Measurements from ENCODE around the gene TXLNB. TPM values are rescaled to one million over a fixed set of nuclear protein-coding genes. Genes with fewer than 3 reads are reported as not detected.

TXLNB gene
- total and polyA plus RNA-seq, 2 of the 13 experiments (the other 11 are each of a cell fraction or from before 2014, with no cell fraction given): not detected

DNA sequence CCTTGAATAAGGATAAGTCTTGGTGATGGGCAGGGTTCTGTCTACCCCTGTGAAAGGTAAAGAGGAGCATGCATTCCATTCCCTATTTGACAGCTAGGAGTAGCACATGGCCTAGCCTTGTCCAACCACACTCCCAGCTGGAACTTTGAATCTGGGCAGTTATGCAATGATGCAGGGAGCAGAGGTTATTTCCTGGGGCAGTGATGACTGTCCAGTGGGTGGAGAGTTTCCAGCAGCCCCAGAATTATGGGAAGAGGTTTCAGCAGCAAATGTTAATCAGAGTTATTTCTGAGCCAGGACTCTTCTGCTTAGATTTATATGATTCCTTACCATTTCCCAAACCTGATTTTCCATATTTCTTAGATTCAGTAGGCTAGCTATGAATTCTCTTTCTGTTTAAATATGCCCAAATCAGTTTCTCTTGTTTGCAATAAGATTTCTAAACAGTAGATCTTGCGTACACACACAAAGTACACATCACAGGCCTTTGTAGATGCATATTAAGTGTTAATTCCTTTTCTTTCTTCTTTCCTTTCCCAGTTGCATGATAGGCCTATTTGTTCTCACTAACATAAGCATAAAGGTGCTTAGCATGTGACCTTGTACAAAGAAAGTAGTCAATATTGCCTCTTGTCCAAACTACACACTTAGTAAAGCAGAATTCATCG is 17.3 kb upstream of the TXLNB start (continued):
- TF ChIP-seq, protein P1, sequence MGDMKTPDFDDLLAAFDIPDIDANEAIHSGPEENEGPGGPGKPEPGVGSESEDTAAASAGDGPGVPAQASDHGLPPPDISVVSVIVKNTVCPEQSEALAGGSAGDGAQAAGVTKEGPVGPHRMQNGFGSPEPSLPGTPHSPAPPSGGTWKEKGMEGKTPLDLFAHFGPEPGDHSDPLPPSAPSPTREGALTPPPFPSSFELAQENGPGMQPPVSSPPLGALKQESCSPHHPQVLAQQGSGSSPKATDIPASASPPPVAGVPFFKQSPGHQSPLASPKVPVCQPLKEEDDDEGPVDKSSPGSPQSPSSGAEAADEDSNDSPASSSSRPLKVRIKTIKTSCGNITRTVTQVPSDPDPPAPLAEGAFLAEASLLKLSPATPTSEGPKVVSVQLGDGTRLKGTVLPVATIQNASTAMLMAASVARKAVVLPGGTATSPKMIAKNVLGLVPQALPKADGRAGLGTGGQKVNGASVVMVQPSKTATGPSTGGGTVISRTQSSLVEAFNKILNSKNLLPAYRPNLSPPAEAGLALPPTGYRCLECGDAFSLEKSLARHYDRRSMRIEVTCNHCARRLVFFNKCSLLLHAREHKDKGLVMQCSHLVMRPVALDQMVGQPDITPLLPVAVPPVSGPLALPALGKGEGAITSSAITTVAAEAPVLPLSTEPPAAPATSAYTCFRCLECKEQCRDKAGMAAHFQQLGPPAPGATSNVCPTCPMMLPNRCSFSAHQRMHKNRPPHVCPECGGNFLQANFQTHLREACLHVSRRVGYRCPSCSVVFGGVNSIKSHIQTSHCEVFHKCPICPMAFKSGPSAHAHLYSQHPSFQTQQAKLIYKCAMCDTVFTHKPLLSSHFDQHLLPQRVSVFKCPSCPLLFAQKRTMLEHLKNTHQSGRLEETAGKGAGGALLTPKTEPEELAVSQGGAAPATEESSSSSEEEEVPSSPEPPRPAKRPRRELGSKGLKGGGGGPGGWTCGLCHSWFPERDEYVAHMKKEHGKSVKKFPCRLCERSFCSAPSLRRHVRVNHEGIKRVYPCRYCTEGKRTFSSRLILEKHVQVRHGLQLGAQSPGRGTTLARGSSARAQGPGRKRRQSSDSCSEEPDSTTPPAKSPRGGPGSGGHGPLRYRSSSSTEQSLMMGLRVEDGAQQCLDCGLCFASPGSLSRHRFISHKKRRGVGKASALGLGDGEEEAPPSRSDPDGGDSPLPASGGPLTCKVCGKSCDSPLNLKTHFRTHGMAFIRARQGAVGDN (CRISPR knock-in tag; IDR thresholded peaks at IDR 0.05): no peak
- TF ChIP-seq HNF4A (CRISPR knock-in tag; IDR thresholded peaks at IDR 0.05) (peak; percentile 93), TBX2 (CRISPR knock-in tag; IDR thresholded peaks at IDR 0.05; ENCODE audit: borderline replicate concordance) (peak; percentile 76), ZNF432 (CRISPR knock-in tag; IDR thresholded peaks at IDR 0.05; ENCODE audit: borderline replicate concordance) (no peak), ZNF564 (CRISPR knock-in tag; IDR thresholded peaks at IDR 0.05) (no peak), DNMT3B (CRISPR knock-in tag; conservative IDR thresholded peaks at IDR 0.05) (no peak), ZNF747 (CRISPR knock-in tag; IDR thresholded peaks at IDR 0.05; ENCODE audit: borderline replicate concordance) (no peak), JDP2 (CRISPR knock-in tag; IDR thresholded peaks at IDR 0.05; ENCODE audit: borderline replicate concordance) (no peak), ZFY (CRISPR knock-in tag; IDR thresholded peaks at IDR 0.05) (no peak), U2AF2 (IDR thresholded peaks at IDR 0.05; ENCODE audit: low read depth, low read length) (no peak), ZNF883 (CRISPR knock-in tag; IDR thresholded peaks at IDR 0.05; ENCODE audit: not compliant biosample characterization) (no peak), MAFF (IDR thresholded peaks at IDR 0.05; ENCODE audit: low read depth, low read length) (no peak), ETV6 (CRISPR knock-in tag; conservative IDR thresholded peaks at IDR 0.05) (no peak), ZNF788 (CRISPR knock-in tag; IDR thresholded peaks at IDR 0.05; ENCODE audit: borderline replicate concordance) (no peak; the same call in 1 of the 2 replicates), ZNF264 (CRISPR knock-in tag; IDR thresholded peaks at IDR 0.05) (no peak), MLLT10 (CRISPR knock-in tag; IDR thresholded peaks at IDR 0.05) (no peak), ZNF274 (CRISPR knock-in tag; IDR thresholded peaks at IDR 0.05) (no peak), ZBTB38 (CRISPR knock-in tag; IDR thresholded peaks at IDR 0.05) (no peak), KLF11 (CRISPR knock-in tag; IDR thresholded peaks at IDR 0.05) (no peak), ZKSCAN1 (IDR thresholded peaks at IDR 0.05; ENCODE audit: low read length) (no peak), RNF2 (conservative IDR thresholded peaks at IDR 0.05; ENCODE audit: low read depth) (no peak)
- TF ChIP-seq, protein P2, sequence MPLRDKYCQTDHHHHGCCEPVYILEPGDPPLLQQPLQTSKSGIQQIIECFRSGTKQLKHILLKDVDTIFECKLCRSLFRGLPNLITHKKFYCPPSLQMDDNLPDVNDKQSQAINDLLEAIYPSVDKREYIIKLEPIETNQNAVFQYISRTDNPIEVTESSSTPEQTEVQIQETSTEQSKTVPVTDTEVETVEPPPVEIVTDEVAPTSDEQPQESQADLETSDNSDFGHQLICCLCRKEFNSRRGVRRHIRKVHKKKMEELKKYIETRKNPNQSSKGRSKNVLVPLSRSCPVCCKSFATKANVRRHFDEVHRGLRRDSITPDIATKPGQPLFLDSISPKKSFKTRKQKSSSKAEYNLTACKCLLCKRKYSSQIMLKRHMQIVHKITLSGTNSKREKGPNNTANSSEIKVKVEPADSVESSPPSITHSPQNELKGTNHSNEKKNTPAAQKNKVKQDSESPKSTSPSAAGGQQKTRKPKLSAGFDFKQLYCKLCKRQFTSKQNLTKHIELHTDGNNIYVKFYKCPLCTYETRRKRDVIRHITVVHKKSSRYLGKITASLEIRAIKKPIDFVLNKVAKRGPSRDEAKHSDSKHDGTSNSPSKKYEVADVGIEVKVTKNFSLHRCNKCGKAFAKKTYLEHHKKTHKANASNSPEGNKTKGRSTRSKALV (CRISPR knock-in tag; IDR thresholded peaks at IDR 0.05): no peak
- TF ChIP-seq, protein P3, sequence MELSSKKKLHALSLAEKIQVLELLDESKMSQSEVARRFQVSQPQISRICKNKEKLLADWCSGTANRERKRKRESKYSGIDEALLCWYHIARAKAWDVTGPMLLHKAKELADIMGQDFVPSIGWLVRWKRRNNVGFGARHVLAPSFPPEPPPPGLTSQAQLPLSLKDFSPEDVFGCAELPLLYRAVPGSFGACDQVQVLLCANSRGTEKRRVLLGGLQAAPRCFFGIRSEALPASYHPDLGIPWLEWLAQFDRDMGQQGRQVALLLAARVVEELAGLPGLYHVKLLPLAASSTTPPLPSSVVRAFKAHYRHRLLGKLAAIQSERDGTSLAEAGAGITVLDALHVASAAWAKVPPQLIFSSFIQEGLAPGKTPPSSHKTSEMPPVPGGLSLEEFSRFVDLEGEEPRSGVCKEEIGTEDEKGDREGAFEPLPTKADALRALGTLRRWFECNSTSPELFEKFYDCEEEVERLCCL (CRISPR knock-in tag; IDR thresholded peaks at IDR 0.05; ENCODE audit: borderline replicate concordance): no peak
- TF ChIP-seq, protein P4, sequence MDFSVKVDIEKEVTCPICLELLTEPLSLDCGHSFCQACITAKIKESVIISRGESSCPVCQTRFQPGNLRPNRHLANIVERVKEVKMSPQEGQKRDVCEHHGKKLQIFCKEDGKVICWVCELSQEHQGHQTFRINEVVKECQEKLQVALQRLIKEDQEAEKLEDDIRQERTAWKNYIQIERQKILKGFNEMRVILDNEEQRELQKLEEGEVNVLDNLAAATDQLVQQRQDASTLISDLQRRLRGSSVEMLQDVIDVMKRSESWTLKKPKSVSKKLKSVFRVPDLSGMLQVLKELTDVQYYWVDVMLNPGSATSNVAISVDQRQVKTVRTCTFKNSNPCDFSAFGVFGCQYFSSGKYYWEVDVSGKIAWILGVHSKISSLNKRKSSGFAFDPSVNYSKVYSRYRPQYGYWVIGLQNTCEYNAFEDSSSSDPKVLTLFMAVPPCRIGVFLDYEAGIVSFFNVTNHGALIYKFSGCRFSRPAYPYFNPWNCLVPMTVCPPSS (IDR thresholded peaks at IDR 0.05): no peak

All from HepG2 (cell line).